Measurements from ENCODE around the gene ATP10A. TPM values are rescaled to one million over a fixed set of nuclear protein-coding genes. Genes with fewer than 3 reads are reported as not detected.

Gene ATP10A
- total RNA-seq, 1 experiment from 2014 or later: 0.02 TPM

GRCh38 chr15:25875566-25875965 is 12.4 kb upstream of the ATP10A start (continued):
- TF ChIP-seq ZBTB33 (IDR thresholded peaks at IDR 0.05; ENCODE audit: extremely low read depth, insufficient replicate concordance, low read length) (no peak), SIN3A (IDR thresholded peaks at IDR 0.05; ENCODE audit: low read depth) (no peak), CBX3 (IDR thresholded peaks at IDR 0.05; ENCODE audit: low read depth) (no peak)

GRCh38 chr15:25874379-25874778 is 11.3 kb upstream of the ATP10A start:
- no TSS peak for BruUV-seq (replicated peaks)
- intact Hi-C loops (cut with micrococcal nuclease): no loop called here
- Histone ChIP-seq H3K4me1 (ENCODE audit: control insufficient read depth in 1 of 2, insufficient read depth in 2 of 2, low read length in 2 of 2) (no peaks in the 10 kb centered on the region), H3K79me2 (ENCODE audit: insufficient read depth, low read length) (no peaks in the 10 kb centered on the region), H3K9me2 (ENCODE audit: insufficient read depth) (no peaks in the 10 kb centered on the region), H3K27ac (ENCODE audit: low read depth, low read length) (no peak overlapping the region), H3K36me3 (ENCODE audit: control insufficient read depth in 1 of 2, insufficient read depth in 2 of 2, low read length in 2 of 2) (no peaks in the 10 kb centered on the region), H3K4me3 (replicated peaks in 1 of 2; ENCODE audit: low read depth in 1 of 2, low read length in 2 of 2) (no peak overlapping the region), H2AFZ (ENCODE audit: low read depth, low read length, poor library complexity, severe bottlenecking) (no peak overlapping the region), H3K4me2 (ENCODE audit: low read length) (no peak overlapping the region), H3K27me3 (ENCODE audit: insufficient read depth, low read length) (no peaks in the 10 kb centered on the region), H3K9me3 (ENCODE audit: control insufficient read depth in 1 of 2, insufficient read depth in 1 of 2, low read depth in 1 of 2, low read length in 2 of 2) (peaks cover 4 to 20% of the 10 kb centered on the region in 2 experiments; a peak in 2 of 4 replicates), H3K9ac (ENCODE audit: low read length) (no peak overlapping the region), H4K20me1 (ENCODE audit: insufficient read depth) (no peaks in the 10 kb centered on the region)
- DNase-seq (ENCODE audit: low read depth, low spot score) (no peak), ATAC-seq (no peak)
- CTCF ChIA-PET: no interaction called here
- RAD21 ChIA-PET (ENCODE audit: low non-redundant PET in 1 of 2, low total read pairs in 2 of 2, uncharacterized antibody in 2 of 2, unreplicated experiment in 2 of 2): no interaction called here
- POLR2A ChIA-PET: no interaction called here
- no peak for TF ChIP-seq SIN3A (IDR thresholded peaks at IDR 0.05; ENCODE audit: low read depth)
- TF ChIP-seq, protein P1, sequence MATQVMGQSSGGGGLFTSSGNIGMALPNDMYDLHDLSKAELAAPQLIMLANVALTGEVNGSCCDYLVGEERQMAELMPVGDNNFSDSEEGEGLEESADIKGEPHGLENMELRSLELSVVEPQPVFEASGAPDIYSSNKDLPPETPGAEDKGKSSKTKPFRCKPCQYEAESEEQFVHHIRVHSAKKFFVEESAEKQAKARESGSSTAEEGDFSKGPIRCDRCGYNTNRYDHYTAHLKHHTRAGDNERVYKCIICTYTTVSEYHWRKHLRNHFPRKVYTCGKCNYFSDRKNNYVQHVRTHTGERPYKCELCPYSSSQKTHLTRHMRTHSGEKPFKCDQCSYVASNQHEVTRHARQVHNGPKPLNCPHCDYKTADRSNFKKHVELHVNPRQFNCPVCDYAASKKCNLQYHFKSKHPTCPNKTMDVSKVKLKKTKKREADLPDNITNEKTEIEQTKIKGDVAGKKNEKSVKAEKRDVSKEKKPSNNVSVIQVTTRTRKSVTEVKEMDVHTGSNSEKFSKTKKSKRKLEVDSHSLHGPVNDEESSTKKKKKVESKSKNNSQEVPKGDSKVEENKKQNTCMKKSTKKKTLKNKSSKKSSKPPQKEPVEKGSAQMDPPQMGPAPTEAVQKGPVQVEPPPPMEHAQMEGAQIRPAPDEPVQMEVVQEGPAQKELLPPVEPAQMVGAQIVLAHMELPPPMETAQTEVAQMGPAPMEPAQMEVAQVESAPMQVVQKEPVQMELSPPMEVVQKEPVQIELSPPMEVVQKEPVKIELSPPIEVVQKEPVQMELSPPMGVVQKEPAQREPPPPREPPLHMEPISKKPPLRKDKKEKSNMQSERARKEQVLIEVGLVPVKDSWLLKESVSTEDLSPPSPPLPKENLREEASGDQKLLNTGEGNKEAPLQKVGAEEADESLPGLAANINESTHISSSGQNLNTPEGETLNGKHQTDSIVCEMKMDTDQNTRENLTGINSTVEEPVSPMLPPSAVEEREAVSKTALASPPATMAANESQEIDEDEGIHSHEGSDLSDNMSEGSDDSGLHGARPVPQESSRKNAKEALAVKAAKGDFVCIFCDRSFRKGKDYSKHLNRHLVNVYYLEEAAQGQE (IDR thresholded peaks at IDR 0.05; ENCODE audit: low read depth): no peak
- TF ChIP-seq POLR2AphosphoS5 (IDR thresholded peaks at IDR 0.05; ENCODE audit: low read depth, low read length): no peak
- TF ChIP-seq JUND (IDR thresholded peaks at IDR 0.05): no peak
- no peak for TF ChIP-seq ELF1 (IDR thresholded peaks at IDR 0.05; ENCODE audit: borderline replicate concordance, low read depth)
- no peak for TF ChIP-seq EGR1 (IDR thresholded peaks at IDR 0.05; ENCODE audit: low read depth)
- no peak for TF ChIP-seq EZH2 (IDR thresholded peaks at IDR 0.05)
- TF ChIP-seq, protein P2, sequence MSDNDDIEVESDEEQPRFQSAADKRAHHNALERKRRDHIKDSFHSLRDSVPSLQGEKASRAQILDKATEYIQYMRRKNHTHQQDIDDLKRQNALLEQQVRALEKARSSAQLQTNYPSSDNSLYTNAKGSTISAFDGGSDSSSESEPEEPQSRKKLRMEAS (IDR thresholded peaks at IDR 0.05): no peak
- TF ChIP-seq CEBPB (IDR thresholded peaks at IDR 0.05; ENCODE audit: low read depth): no peak
- TF ChIP-seq, protein P3, sequence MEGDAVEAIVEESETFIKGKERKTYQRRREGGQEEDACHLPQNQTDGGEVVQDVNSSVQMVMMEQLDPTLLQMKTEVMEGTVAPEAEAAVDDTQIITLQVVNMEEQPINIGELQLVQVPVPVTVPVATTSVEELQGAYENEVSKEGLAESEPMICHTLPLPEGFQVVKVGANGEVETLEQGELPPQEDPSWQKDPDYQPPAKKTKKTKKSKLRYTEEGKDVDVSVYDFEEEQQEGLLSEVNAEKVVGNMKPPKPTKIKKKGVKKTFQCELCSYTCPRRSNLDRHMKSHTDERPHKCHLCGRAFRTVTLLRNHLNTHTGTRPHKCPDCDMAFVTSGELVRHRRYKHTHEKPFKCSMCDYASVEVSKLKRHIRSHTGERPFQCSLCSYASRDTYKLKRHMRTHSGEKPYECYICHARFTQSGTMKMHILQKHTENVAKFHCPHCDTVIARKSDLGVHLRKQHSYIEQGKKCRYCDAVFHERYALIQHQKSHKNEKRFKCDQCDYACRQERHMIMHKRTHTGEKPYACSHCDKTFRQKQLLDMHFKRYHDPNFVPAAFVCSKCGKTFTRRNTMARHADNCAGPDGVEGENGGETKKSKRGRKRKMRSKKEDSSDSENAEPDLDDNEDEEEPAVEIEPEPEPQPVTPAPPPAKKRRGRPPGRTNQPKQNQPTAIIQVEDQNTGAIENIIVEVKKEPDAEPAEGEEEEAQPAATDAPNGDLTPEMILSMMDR (IDR thresholded peaks at IDR 0.05 in 2 of 3, conservative IDR thresholded peaks at IDR 0.05 in 1 of 3; ENCODE audit: borderline replicate concordance in 1 of 3, insufficient read depth in 1 of 3, low read depth in 2 of 3, low read length in 2 of 3): no peak
- TF ChIP-seq TCF7L2 (IDR thresholded peaks at IDR 0.05; ENCODE audit: borderline replicate concordance, extremely low read depth, insufficient read depth, insufficient read length): no peak
- TF ChIP-seq EZH2phosphoT487 (IDR thresholded peaks at IDR 0.05; ENCODE audit: borderline replicate concordance): no peak
- TF ChIP-seq SP1 (IDR thresholded peaks at IDR 0.05; ENCODE audit: low read depth): no peak
- no peak for TF ChIP-seq ZBTB33 (IDR thresholded peaks at IDR 0.05; ENCODE audit: extremely low read depth, insufficient replicate concordance, low read length)
- no peak for TF ChIP-seq RAD21 (IDR thresholded peaks at IDR 0.05; ENCODE audit: low read depth)
